Coronary artery (tissue), 2 donors: ENCODE data around the gene PINK1.
A peak's percentile ranks its signal among the peaks of the same experiment; 100 is the strongest.

Experiments
- DNase-seq: peaks from one replicate; pipeline ENCODE4 v3.0.0-alpha.2; 2017; ENCODE audit warnings: low spot score
- H3K27ac ChIP-seq, 2 donors: fragments of 200-600 bp; sonication (generic); one replicate each; pipeline ENCODE4 v1.5.1; 2016 to 2019
- H3K4me3 ChIP-seq: fragments of 200-600 bp; sonication (generic); 2 replicates; pipeline ENCODE4 v1.5.1; 2016; ENCODE audit warnings: mild to moderate bottlenecking, moderate library complexity
- CTCF ChIP-seq: fragments of 200-600 bp; sonication (generic); IDR thresholded peaks from one replicate; pipeline ENCODE4 v1.5.1; 2019; ENCODE audit warnings: antibody characterized with exemption

PINK1 gene

GRCh38 chr1:20612221-20612746, 21.0 kb upstream of the PINK1 start:
- no peak for TF ChIP-seq CTCF
- Histone ChIP-seq H3K4me3 (no peak overlapping the region), H3K27ac (no peak overlapping the region)
- no peak for DNase-seq

- Histone ChIP-seq H3K27ac (peak overlapping the region in 1 of 2 donors; percentile 74), H3K4me3 (no peak overlapping the region)
- no peak for DNase-seq
- no peak for TF ChIP-seq CTCF
Measured at GRCh38 chr1:20614131-20614579, 19.1 kb upstream of the PINK1 start.

GRCh38 chr1:20615946-20616846, 17.1 kb upstream of the PINK1 start:
- DNase-seq = no peak
- Histone ChIP-seq H3K4me3 (peak overlapping the region; percentile 14), H3K27ac (peak overlapping the region in 1 of 2 donors; percentile 50)
- no peak for TF ChIP-seq CTCF

GRCh38 chr1:20616847-20617487, 16.3 kb upstream of the PINK1 start:
- peak overlapping the region in 1 of 2 donors; percentile 50 for H3K27ac ChIP-seq
- peak overlapping the region; percentile 14 for H3K4me3 ChIP-seq
- TF ChIP-seq CTCF = no peak
- no peak for DNase-seq

GRCh38 chr1:20618550-20618949, 14.7 kb upstream of the PINK1 start:
- peak overlapping the region in 1 of 2 donors; percentile 48 for H3K27ac ChIP-seq
- DNase-seq = no peak
- TF ChIP-seq CTCF = no peak
- no peak overlapping the region for H3K4me3 ChIP-seq

- DNase-seq = no peak
- no peak overlapping the region for H3K4me3 ChIP-seq
- TF ChIP-seq CTCF = no peak
- no peak overlapping the region for H3K27ac ChIP-seq
Measured at GRCh38 chr1:20619999-20620398, 13.3 kb upstream of the PINK1 start.
